ENCODE data around the gene THUMPD1. TPM values are rescaled to one million over a fixed set of nuclear protein-coding genes. Genes with fewer than 3 reads are reported as not detected.

Gene THUMPD1
- total and polyA plus RNA-seq, 2 of the 8 experiments (the other 6 are each of a cell fraction or from before 2014, with no cell fraction given): 31.6 to 49.4 TPM

- POLR2A ChIA-PET (ENCODE audit: partially characterized antibody): interaction anchor here (1.2 kb wide), 1 partner anchor 10 kb away, joined by 4 read pairs; no protein-coding TSS in a partner anchor
- peaks cover 2 to 5% of the 10 kb centered on the region in 2 experiments for H4K20me1 ChIP-seq (replicated peaks in 1 of 2; ENCODE audit: control insufficient read depth in 1 of 2, insufficient read depth in 2 of 2, low read length in 2 of 2)
- no peak for DNase-seq (ENCODE audit: low read depth in 1 of 2, low spot score in 2 of 2)
- H3K23me2 ChIP-seq (ENCODE audit: low read depth, low read length): no peaks in the 10 kb centered on the region
- no peak for FAIRE-seq
- H4K91ac ChIP-seq (replicated peaks; ENCODE audit: insufficient read length, low read length): no peak overlapping the region
- peaks cover under 1% of the 10 kb centered on the region for H3K79me1 ChIP-seq (ENCODE audit: low read depth, low read length)
- H3K9ac ChIP-seq (replicated peaks in 1 of 4; ENCODE audit: extremely low read depth in 1 of 4, low read depth in 3 of 4, low read length in 3 of 4): no peak overlapping the region
- no peak overlapping the region for H3K4me2 ChIP-seq (ENCODE audit: insufficient read depth in 1 of 2, low read depth in 2 of 2, low read length in 2 of 2)
- peaks cover 12 to 41% (median 25%) of the 10 kb centered on the region in 4 experiments; a peak in 7 of 8 replicates for H3K36me3 ChIP-seq (ENCODE audit: control insufficient read depth in 2 of 4, insufficient read depth in 4 of 4, low read length in 3 of 4)
- no peak overlapping the region for H3K18ac ChIP-seq (ENCODE audit: extremely low read depth, low read length)
- no peak overlapping the region for H3K23ac ChIP-seq (ENCODE audit: insufficient read length)
- WGBS, 2 experiments (ENCODE audit: extremely low coverage in 1 of 2, insufficient coverage in 1 of 2, insufficient read length in 1 of 2, insufficient replicate concordance in 2 of 2, low coverage in 1 of 2, low lambda C conversion rate in 2 of 2, missing lambda C conversion rate in 1 of 2): 100% methylated on average over 1 of the region's 1 CpG; no CpG with 5 or more reads in 1 of the 2 experiments
- H3K4me3 ChIP-seq (ENCODE audit: extremely low read depth in 1 of 4, insufficient read depth in 2 of 4, low read depth in 3 of 4, low read length in 4 of 4): no peak overlapping the region
- no peak overlapping the region for H3K14ac ChIP-seq (ENCODE audit: insufficient read length)
- H3K27ac ChIP-seq (ENCODE audit: low read depth, low read length): no peak overlapping the region
- H2BK120ac ChIP-seq (replicated peaks; ENCODE audit: low read depth, low read length): no peak overlapping the region
- no peak overlapping the region for H3K56ac ChIP-seq (replicated peaks; ENCODE audit: insufficient read length, low read depth, low read length)
- no peak overlapping the region for H2BK12ac ChIP-seq (ENCODE audit: low read depth, low read length)
- no peak overlapping the region for H4K5ac ChIP-seq (ENCODE audit: insufficient read length, low read depth, low read length)
- H2AFZ ChIP-seq (ENCODE audit: low read length): no peak overlapping the region
- peaks cover 1 to 22% of the 10 kb centered on the region in 2 experiments; a peak in 3 of 4 replicates for H3K79me2 ChIP-seq (ENCODE audit: control insufficient read depth in 1 of 2, insufficient read depth in 2 of 2, low read length in 2 of 2)
- no peak overlapping the region for H2BK20ac ChIP-seq (ENCODE audit: low read length)
- CTCF ChIA-PET (ENCODE audit: partially characterized antibody): no interaction called here
- no peak overlapping the region for H2AK5ac ChIP-seq (ENCODE audit: low read depth, low read length)
- H2BK5ac ChIP-seq (ENCODE audit: low read depth, low read length): no peak overlapping the region
- H2BK15ac ChIP-seq (ENCODE audit: low read length): no peak overlapping the region
- H3K4ac ChIP-seq (replicated peaks; ENCODE audit: insufficient read length, low read depth, low read length): no peak overlapping the region
- no peaks in the 10 kb centered on the region; a peak in 2 of 7 replicates for H3K4me1 ChIP-seq (replicated peaks in 1 of 4; ENCODE audit: control insufficient read depth in 3 of 4, insufficient read depth in 4 of 4, low read length in 3 of 4)
- no peak overlapping the region for H4K8ac ChIP-seq (ENCODE audit: extremely low read depth, insufficient read depth, low read length)
- H3K9me3 ChIP-seq (ENCODE audit: insufficient read depth in 2 of 2, low read depth in 1 of 2, low read length in 1 of 2): no peaks in the 10 kb centered on the region
- H3K27me3 ChIP-seq (replicated peaks in 1 of 4; ENCODE audit: control insufficient read depth in 3 of 4, extremely low read depth in 1 of 4, insufficient read depth in 3 of 4, low read length in 3 of 4): peaks cover 0 to 1% (median 0%) of the 10 kb centered on the region in 4 experiments; a peak in 1 of 7 replicates
- TF ChIP-seq RAD21 (IDR thresholded peaks at IDR 0.05 in 1 of 2, conservative IDR thresholded peaks at IDR 0.05 in 1 of 2; ENCODE audit: low read depth in 2 of 2, low read length in 2 of 2) (no peak), TAF7 (optimal IDR thresholded peaks at IDR 0.05; ENCODE audit: borderline replicate concordance, low read depth, low read length) (no peak), ATF3 (IDR thresholded peaks at IDR 0.05; ENCODE audit: insufficient read depth, low read depth, low read length) (no peak), SRF (IDR thresholded peaks at IDR 0.05; ENCODE audit: low read depth, low read length) (no peak), TAF1 (IDR thresholded peaks at IDR 0.05; ENCODE audit: low read depth, low read length) (no peak), POU5F1 (IDR thresholded peaks at IDR 0.05; ENCODE audit: low read depth, low read length) (no peak), FOSL1 (IDR thresholded peaks at IDR 0.05; ENCODE audit: insufficient read depth, low read depth, low read length) (no peak), CBX8 (IDR thresholded peaks at IDR 0.05; ENCODE audit: borderline replicate concordance, low read depth, low read length) (no peak), TEAD4 (IDR thresholded peaks at IDR 0.05; ENCODE audit: low read depth, low read length) (no peak), RFX5 (IDR thresholded peaks at IDR 0.05; ENCODE audit: borderline replicate concordance, low read depth, low read length) (no peak), PHF8 (conservative IDR thresholded peaks at IDR 0.05; ENCODE audit: low read depth, low read length) (no peak)
Observed at GRCh38 chr16:20735490-20735889, 6.1 kb downstream of the THUMPD1 start.
